Left ventricle myocardium inferior (tissue), 1 donor: Measurements from ENCODE around the gene HOXA4. TPM values are rescaled to one million over a fixed set of nuclear protein-coding genes. Genes with fewer than 3 reads are reported as not detected.

Source experiments
- DNase-seq: peaks from one replicate; pipeline ENCODE4 v3.0.0-alpha.2; 2020
- H3K27ac ChIP-seq: fragments of 200-600 bp; replicated peaks from 2 replicates; pipeline ENCODE4 v1.8.0; 2021
- H3K27me3 ChIP-seq: fragments of 200-600 bp; 2 replicates; pipeline ENCODE4 v1.8.0; 2021; ENCODE audit warnings: low read depth
- H3K36me3 ChIP-seq: fragments of 200-600 bp; 2 replicates; pipeline ENCODE4 v1.8.0; 2021
- H3K4me1 ChIP-seq: fragments of 200-600 bp; 2 replicates; pipeline ENCODE4 v1.8.0; 2021
- H3K4me3 ChIP-seq: fragments of 200-600 bp; 2 replicates; pipeline ENCODE4 v1.8.0; 2021; ENCODE audit warnings: mild to moderate bottlenecking, moderate library complexity
- H3K9me3 ChIP-seq: fragments of 200-600 bp; replicated peaks from 2 replicates; pipeline ENCODE4 v1.8.0; 2021
- intact Hi-C: fragments of 100-400 bp; cut with micrococcal nuclease; formaldehyde crosslinking; loops from one replicate; pipeline ENCODE4 v1.11.0; 2022
- total RNA-seq: library from RNA; stranded (reverse); fragmentation: NEBNext Ultra II Directional; extraction: Animal tissue kit (Norgen Biotek cat#: 25700); gene quantifications from one replicate; pipeline ENCODE4 v1.2.1, GENCODE V29; 2021
- TF ChIP-seq, protein P1 (sequence below): fragments of 200-600 bp; IDR thresholded peaks from 2 replicates; pipeline ENCODE4 v1.8.0; 2021; ENCODE audit warnings: antibody characterized with exemption, mild to moderate bottlenecking, borderline replicate concordance
- donor health status: DM: no; HTN: yes; CAD: no; lungs with severe emphysema.

The HOXA4 gene
- total RNA-seq, 1 donor from 2014 or later, result not detected

GRCh38 chr7:27160546-27161213 is 30.1 kb upstream of the HOXA4 start:
- DNase-seq, result peak; percentile 81
- Histone ChIP-seq H3K27me3 (peaks cover 100% of the 10 kb centered on the region), H3K4me1 (peaks cover 42% of the 10 kb centered on the region), H3K36me3 (no peaks in the 10 kb centered on the region), H3K4me3 (peak overlapping the region; percentile 72), H3K27ac (no peak overlapping the region), H3K9me3 (no peaks in the 10 kb centered on the region)
- TF ChIP-seq, protein P1, sequence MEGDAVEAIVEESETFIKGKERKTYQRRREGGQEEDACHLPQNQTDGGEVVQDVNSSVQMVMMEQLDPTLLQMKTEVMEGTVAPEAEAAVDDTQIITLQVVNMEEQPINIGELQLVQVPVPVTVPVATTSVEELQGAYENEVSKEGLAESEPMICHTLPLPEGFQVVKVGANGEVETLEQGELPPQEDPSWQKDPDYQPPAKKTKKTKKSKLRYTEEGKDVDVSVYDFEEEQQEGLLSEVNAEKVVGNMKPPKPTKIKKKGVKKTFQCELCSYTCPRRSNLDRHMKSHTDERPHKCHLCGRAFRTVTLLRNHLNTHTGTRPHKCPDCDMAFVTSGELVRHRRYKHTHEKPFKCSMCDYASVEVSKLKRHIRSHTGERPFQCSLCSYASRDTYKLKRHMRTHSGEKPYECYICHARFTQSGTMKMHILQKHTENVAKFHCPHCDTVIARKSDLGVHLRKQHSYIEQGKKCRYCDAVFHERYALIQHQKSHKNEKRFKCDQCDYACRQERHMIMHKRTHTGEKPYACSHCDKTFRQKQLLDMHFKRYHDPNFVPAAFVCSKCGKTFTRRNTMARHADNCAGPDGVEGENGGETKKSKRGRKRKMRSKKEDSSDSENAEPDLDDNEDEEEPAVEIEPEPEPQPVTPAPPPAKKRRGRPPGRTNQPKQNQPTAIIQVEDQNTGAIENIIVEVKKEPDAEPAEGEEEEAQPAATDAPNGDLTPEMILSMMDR, result peak; percentile 100
- intact Hi-C loops, result loop anchor here (5.0 kb wide), 1 partner anchor 788 kb away; no protein-coding TSS in a partner anchor

DNA sequence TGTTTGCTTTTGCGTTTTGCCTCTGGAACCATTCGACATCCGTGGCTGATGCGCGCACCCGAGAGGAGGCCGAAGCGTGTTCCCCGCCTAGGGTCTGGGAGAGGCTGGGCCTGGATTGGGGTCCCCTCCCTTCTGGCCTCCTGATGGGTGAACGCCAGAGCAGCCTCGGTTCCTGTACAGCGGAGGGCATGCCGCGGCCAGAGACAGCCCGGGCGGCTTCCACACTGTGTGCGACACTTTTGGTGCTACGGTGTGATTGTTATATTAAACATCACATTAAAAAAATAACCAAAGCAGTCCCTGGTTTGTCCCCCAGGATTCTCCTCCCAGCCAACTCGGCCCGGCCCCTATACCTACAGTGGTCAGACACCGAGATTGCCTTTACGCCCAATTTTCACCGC is 29.6 kb upstream of the HOXA4 start:
- Histone ChIP-seq H3K9me3 (no peaks in the 10 kb centered on the region), H3K36me3 (no peaks in the 10 kb centered on the region), H3K4me3 (peak overlapping the region; percentile 72), H3K27me3 (peaks cover 100% of the 10 kb centered on the region), H3K27ac (no peak overlapping the region), H3K4me1 (peaks cover 41% of the 10 kb centered on the region)
- DNase-seq, result peak; percentile 14
- TF ChIP-seq, protein P1, result no peak
- intact Hi-C loops, result loop anchor here (5.0 kb wide), 1 partner anchor 788 kb away; no protein-coding TSS in a partner anchor

DNA sequence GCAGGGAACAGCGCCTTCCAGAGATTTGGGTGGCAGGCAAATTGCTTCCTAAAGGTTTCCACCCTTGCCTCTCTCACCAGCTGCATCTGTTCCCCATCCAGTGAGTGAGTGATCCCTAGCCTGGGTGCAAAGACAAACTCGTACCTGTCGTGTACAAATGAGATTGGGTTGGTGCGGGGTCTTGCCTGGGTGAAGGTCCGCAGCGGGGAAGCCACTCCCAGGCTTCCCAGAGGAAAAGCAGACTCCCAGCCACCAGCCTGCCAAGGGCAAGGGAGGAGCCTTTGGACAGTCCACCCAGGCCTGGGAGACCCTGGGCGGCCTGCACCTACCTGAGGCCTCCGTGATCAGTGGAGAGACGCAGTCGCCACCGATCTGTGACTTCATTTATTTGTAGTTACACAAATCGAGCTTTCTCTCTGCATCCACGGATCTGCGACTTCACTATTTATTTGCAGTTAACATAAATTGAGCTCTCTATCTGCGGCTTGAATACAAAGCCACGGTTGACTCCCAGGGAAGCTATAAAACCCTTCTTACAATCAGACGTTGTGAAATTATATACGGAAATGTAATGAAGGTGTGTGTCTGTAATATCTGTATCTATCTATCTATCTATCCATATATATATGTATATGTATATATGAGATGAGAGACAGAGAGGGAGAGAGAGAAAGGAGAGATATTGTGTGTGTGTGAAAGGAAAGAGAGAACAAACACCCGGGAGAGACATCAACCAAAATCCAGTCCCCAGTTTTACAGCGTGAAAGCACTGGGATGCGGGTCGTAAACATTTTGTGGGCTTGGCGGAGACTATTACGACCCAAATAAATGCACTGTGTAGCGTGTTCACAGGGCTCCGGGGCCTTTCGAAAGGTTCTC is 28.9 kb upstream of the HOXA4 start:
- intact Hi-C loops, result loop anchor here (5.0 kb wide), 1 partner anchor 787 kb away; no protein-coding TSS in a partner anchor
- Histone ChIP-seq H3K9me3 (no peaks in the 10 kb centered on the region), H3K36me3 (no peaks in the 10 kb centered on the region), H3K4me1 (peaks cover 41% of the 10 kb centered on the region), H3K27ac (no peak overlapping the region), H3K4me3 (peak overlapping the region; percentile 72), H3K27me3 (peaks cover 100% of the 10 kb centered on the region)
- DNase-seq, result peak; percentile 7
- TF ChIP-seq, protein P1, result no peak

GRCh38 chr7:27158436-27159265 is 28.1 kb upstream of the HOXA4 start:
- Histone ChIP-seq H3K27me3 (peaks cover 100% of the 10 kb centered on the region), H3K9me3 (no peaks in the 10 kb centered on the region), H3K36me3 (no peaks in the 10 kb centered on the region), H3K27ac (no peak overlapping the region), H3K4me1 (peaks cover 39% of the 10 kb centered on the region), H3K4me3 (no peak overlapping the region)
- TF ChIP-seq, protein P1, result no peak
- intact Hi-C loops, result no loop called here
- DNase-seq, result no peak
